SKM-1 (cell line): ENCODE measurements around the gene TMEM255B.
"Not testable (repeated sequence)": the region's sequence is repeated elsewhere in the genome, so short reads cannot be mapped to it uniquely, and the experiment has no call there.

Experiments used
- DNase-seq: peaks from one replicate; lab custom pipeline; 2025; ENCODE audit not compliant: unreplicated experiment; lab: John Stamatoyannopoulos, UW

The TMEM255B gene

GRCh38 chr13:113816254-113816929 is 57.4 kb downstream of the TMEM255B start:
- DNase-seq = no peak

- DNase-seq = peak; percentile 54
Measured at GRCh38 chr13:113816946-113817859, 58.2 kb downstream of the TMEM255B start.

- DNase-seq = no peak
Measured at GRCh38 chr13:113817860-113818691, 59.0 kb downstream of the TMEM255B start.

- DNase-seq = no peak
Measured at GRCh38 chr13:113818700-113819295, 59.8 kb downstream of the TMEM255B start.

- no peak for DNase-seq
Measured at GRCh38 chr13:113819341-113819730, 60.3 kb downstream of the TMEM255B start.

- DNase-seq = no peak
Measured at GRCh38 chr13:113819731-113820715, 61.0 kb downstream of the TMEM255B start.

- DNase-seq = no peak
Measured at GRCh38 chr13:113820813-113821651, 62.0 kb downstream of the TMEM255B start.

- DNase-seq = no peak
Measured at GRCh38 chr13:113821847-113822246, 62.8 kb downstream of the TMEM255B start.

- DNase-seq = no peak
Measured at GRCh38 chr13:113822266-113822665, 63.2 kb downstream of the TMEM255B start.

- no peak for DNase-seq
Measured at GRCh38 chr13:113822956-113823744, 64.1 kb downstream of the TMEM255B start.

- no peak for DNase-seq
Measured at GRCh38 chr13:113823771-113824170, 64.7 kb downstream of the TMEM255B start.

- DNase-seq = no peak
Measured at GRCh38 chr13:113825841-113826240, 66.8 kb downstream of the TMEM255B start.

- DNase-seq = not testable (repeated sequence)
Measured at GRCh38 chr13:113826446-113826845, 67.4 kb downstream of the TMEM255B start.

- no peak for DNase-seq
Measured at GRCh38 chr13:113827021-113827420, 68.0 kb downstream of the TMEM255B start.

- DNase-seq = no peak
Measured at GRCh38 chr13:113828282-113828825, 69.3 kb downstream of the TMEM255B start.

- DNase-seq = not testable (repeated sequence)
Measured at GRCh38 chr13:113830426-113830950, 71.5 kb downstream of the TMEM255B start.

- no peak for DNase-seq
Measured at GRCh38 chr13:113831061-113831460, 72.0 kb downstream of the TMEM255B start.
